ENCODE results near the gene R3HDM2. TPM values are rescaled to one million over a fixed set of nuclear protein-coding genes. Genes with fewer than 3 reads are reported as not detected.

The R3HDM2 gene
- total RNA-seq, 1 donor from 2014 or later = 57.3 TPM

- no peak overlapping the region for H3K27ac Mint-ChIP-seq (ENCODE audit: unreplicated experiment)
- H3K4me3 Mint-ChIP-seq = no peak overlapping the region
- no peak for TF ChIP-seq CTCF (conservative IDR thresholded peaks at IDR 0.05)
- no peaks in the 10 kb centered on the region for H3K27me3 Mint-ChIP-seq (ENCODE audit: low read depth)
- H3K36me3 Mint-ChIP-seq (ENCODE audit: low read depth) = peaks cover 6% of the 10 kb centered on the region
- H3K9me3 Mint-ChIP-seq = no peaks in the 10 kb centered on the region
- no peak for DNase-seq (ENCODE audit: low read depth, low spot score)
- no peaks in the 10 kb centered on the region for H3K4me1 Mint-ChIP-seq
These were observed 45.3 kb downstream of the R3HDM2 start for GRCh38 chr12:57385586-57385985.

GRCh38 chr12:57384478-57384877, 46.4 kb downstream of the R3HDM2 start:
- H3K27me3 Mint-ChIP-seq (ENCODE audit: low read depth) = no peaks in the 10 kb centered on the region
- TF ChIP-seq CTCF (conservative IDR thresholded peaks at IDR 0.05) = no peak
- no peaks in the 10 kb centered on the region for H3K9me3 Mint-ChIP-seq
- no peaks in the 10 kb centered on the region for H3K4me1 Mint-ChIP-seq
- peaks cover 6% of the 10 kb centered on the region for H3K36me3 Mint-ChIP-seq (ENCODE audit: low read depth)
- H3K4me3 Mint-ChIP-seq = no peak overlapping the region
- no peak overlapping the region for H3K27ac Mint-ChIP-seq (ENCODE audit: unreplicated experiment)
- no peak for DNase-seq (ENCODE audit: low read depth, low spot score)

GRCh38 chr12:57381693-57382220, 49.1 kb downstream of the R3HDM2 start:
- Mint-ChIP-seq H3K27me3 (ENCODE audit: low read depth) (no peaks in the 10 kb centered on the region), H3K36me3 (ENCODE audit: low read depth) (peaks cover 1% of the 10 kb centered on the region), H3K4me3 (no peak overlapping the region), H3K9me3 (no peaks in the 10 kb centered on the region), H3K4me1 (no peaks in the 10 kb centered on the region), H3K27ac (ENCODE audit: unreplicated experiment) (no peak overlapping the region)
- no peak for DNase-seq (ENCODE audit: low read depth, low spot score)
- TF ChIP-seq CTCF (conservative IDR thresholded peaks at IDR 0.05) = no peak

- H3K9me3 Mint-ChIP-seq = no peaks in the 10 kb centered on the region
- no peaks in the 10 kb centered on the region for H3K4me1 Mint-ChIP-seq
- H3K27ac Mint-ChIP-seq (ENCODE audit: unreplicated experiment) = no peak overlapping the region
- no peak for TF ChIP-seq CTCF (conservative IDR thresholded peaks at IDR 0.05)
- peaks cover 5% of the 10 kb centered on the region for H3K36me3 Mint-ChIP-seq (ENCODE audit: low read depth)
- no peak overlapping the region for H3K4me3 Mint-ChIP-seq
- no peak for DNase-seq (ENCODE audit: low read depth, low spot score)
- H3K27me3 Mint-ChIP-seq (ENCODE audit: low read depth) = no peaks in the 10 kb centered on the region
These were observed 50.5 kb downstream of the R3HDM2 start for GRCh38 chr12:57380300-57380699.

- Mint-ChIP-seq H3K27me3 (ENCODE audit: low read depth) (no peaks in the 10 kb centered on the region), H3K4me1 (peaks cover 5% of the 10 kb centered on the region), H3K4me3 (no peak overlapping the region), H3K9me3 (no peaks in the 10 kb centered on the region), H3K36me3 (ENCODE audit: low read depth) (peaks cover 5% of the 10 kb centered on the region), H3K27ac (ENCODE audit: unreplicated experiment) (no peak overlapping the region)
- TF ChIP-seq CTCF (conservative IDR thresholded peaks at IDR 0.05) = no peak
- DNase-seq (ENCODE audit: low read depth, low spot score) = no peak
These were observed 53.6 kb downstream of the R3HDM2 start for GRCh38 chr12:57377103-57377840.
